ENCODE results near the gene BIN1.

Gene BIN1, protein sequence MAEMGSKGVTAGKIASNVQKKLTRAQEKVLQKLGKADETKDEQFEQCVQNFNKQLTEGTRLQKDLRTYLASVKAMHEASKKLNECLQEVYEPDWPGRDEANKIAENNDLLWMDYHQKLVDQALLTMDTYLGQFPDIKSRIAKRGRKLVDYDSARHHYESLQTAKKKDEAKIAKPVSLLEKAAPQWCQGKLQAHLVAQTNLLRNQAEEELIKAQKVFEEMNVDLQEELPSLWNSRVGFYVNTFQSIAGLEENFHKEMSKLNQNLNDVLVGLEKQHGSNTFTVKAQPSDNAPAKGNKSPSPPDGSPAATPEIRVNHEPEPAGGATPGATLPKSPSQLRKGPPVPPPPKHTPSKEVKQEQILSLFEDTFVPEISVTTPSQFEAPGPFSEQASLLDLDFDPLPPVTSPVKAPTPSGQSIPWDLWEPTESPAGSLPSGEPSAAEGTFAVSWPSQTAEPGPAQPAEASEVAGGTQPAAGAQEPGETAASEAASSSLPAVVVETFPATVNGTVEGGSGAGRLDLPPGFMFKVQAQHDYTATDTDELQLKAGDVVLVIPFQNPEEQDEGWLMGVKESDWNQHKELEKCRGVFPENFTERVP

DNA sequence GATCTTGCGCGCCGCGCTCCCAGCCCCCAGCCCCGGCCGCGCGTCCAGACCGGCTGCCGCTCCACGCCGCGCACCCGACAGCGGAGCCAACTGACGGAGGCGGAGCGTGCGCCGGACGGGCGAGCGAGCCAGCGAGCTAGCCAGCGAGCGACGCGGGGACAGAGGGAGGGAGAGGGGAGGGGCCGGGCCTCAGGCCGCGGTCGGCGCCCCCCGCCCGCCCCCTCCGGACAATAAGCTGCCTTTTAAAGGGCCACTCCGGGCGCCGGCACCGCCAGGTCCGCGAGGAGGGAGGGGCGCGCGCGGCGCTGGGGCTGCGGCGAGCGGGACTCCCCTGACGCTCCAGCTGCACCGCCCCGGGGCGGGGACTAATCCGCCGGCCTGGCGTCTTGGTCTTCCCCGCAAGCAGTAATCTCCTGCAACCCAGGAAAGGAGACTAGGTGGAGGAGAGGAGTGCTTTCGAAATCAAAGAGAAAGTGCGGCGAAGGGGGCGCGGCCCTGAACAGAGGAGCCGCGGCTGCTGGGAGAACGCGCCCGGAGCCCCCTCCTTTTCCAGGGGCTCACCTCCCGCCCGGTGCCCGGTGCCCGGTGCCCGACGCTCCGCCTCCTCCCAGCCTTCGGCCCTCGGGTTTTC, at the start of gene BIN1:
TSS of gene BIN1 (minus strand) at position 164 of the 631 bp plus-strand sequence. CDS start 211 bp downstream, outside the sequence.
- no peaks in the 10 kb centered on the region for H3K9me3 Mint-ChIP-seq
- H3K27me3 Mint-ChIP-seq = peaks cover 46% of the 10 kb centered on the region
- peak within 1 kb of the TSS; percentile 87 for H3K4me3 Mint-ChIP-seq
- H3K36me3 Mint-ChIP-seq (ENCODE audit: low read depth) = no peaks in the 10 kb centered on the region
- peak within 1 kb of the TSS; percentile 58 for H3K27ac Mint-ChIP-seq
- peaks cover 21% of the 10 kb centered on the region for H3K4me1 Mint-ChIP-seq (ENCODE audit: low read depth)
- intact Hi-C loops (cut with micrococcal nuclease) = loop anchor here (2.0 to 10.0 kb wide), 2 partner anchors 38 to 68 kb away; no protein-coding TSS in a partner anchor

DNA sequence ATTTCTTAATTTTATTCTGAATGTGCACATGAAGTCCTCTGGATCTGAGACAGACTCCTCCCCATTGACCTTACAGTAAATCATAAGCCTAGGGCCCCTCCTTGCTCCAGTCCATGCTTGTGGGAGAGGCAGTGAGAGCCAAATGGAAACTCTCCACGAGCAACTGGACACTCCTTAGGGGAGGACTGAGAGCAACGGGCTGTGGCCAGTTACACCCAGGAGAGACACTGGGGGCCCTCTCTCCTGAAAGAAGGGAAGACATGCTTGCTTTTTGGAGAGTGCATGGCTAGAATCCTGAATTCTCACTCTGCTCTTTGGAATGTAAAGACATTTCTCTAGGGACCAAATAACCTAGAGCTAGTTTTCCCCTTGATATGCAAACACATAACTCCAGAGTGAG, 49.0 kb upstream of the BIN1 start:
- Mint-ChIP-seq H3K27ac (no peak overlapping the region), H3K9me3 (no peaks in the 10 kb centered on the region), H3K4me1 (ENCODE audit: low read depth) (peaks cover 21% of the 10 kb centered on the region), H3K36me3 (ENCODE audit: low read depth) (no peaks in the 10 kb centered on the region), H3K27me3 (peaks cover 2% of the 10 kb centered on the region), H3K4me3 (no peak overlapping the region)
- intact Hi-C loops (cut with micrococcal nuclease) = no loop called here

DNA sequence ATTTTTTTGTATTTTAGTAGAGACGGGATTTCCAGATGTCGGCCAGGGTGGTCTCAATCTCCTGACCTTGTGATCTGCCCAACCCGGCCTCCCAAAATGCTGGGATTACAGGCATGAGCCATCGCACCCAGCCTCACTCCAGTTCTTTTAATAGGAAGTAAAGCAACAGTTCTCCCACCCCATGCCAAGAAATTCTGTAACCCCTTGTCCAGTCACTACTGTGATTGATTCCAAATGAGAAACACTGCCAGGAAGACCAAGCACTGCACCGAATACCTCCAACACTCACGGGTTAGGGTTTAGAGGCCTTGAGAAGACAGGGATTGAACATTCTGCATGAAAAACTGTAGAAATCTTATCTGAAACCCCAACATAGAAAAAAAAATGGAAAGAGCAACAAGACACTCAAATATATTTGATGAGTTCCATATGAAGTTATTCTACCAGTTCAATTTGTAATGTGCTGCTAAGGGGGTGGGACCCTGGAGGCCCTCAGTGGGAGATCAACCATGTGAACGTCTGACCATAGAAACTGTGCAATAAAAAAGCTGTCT, 48.2 kb upstream of the BIN1 start:
- H3K36me3 Mint-ChIP-seq (ENCODE audit: low read depth) = no peaks in the 10 kb centered on the region
- intact Hi-C loops (cut with micrococcal nuclease) = no loop called here
- H3K4me3 Mint-ChIP-seq = no peak overlapping the region
- peaks cover 21% of the 10 kb centered on the region for H3K4me1 Mint-ChIP-seq (ENCODE audit: low read depth)
- H3K9me3 Mint-ChIP-seq = no peaks in the 10 kb centered on the region
- peaks cover 2% of the 10 kb centered on the region for H3K27me3 Mint-ChIP-seq
- no peak overlapping the region for H3K27ac Mint-ChIP-seq

DNA sequence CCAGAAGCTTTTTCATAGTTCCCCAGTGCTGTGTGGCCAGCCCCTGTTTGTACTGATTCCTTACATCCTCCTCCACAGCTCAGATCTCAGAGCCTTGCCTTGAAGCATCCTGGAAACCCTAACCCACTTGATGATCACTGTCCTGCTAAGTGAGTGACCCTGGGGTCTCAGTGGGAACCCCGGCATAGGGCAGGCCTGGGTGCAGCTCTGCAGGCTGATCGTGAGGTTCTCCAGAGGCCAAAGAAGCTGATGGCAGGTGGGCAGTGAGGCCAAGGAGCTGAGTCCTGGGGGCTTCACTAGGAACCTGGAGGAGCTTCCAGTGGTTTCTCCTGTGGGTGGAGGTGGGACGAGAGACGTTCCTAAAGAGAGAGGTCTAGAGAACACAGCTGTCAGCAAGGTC, 47.4 kb upstream of the BIN1 start:
- no peaks in the 10 kb centered on the region for H3K9me3 Mint-ChIP-seq
- no peak overlapping the region for H3K4me3 Mint-ChIP-seq
- peaks cover 2% of the 10 kb centered on the region for H3K27me3 Mint-ChIP-seq
- no peak overlapping the region for H3K27ac Mint-ChIP-seq
- H3K4me1 Mint-ChIP-seq (ENCODE audit: low read depth) = peaks cover 21% of the 10 kb centered on the region
- H3K36me3 Mint-ChIP-seq (ENCODE audit: low read depth) = no peaks in the 10 kb centered on the region
- intact Hi-C loops (cut with micrococcal nuclease) = no loop called here

DNA sequence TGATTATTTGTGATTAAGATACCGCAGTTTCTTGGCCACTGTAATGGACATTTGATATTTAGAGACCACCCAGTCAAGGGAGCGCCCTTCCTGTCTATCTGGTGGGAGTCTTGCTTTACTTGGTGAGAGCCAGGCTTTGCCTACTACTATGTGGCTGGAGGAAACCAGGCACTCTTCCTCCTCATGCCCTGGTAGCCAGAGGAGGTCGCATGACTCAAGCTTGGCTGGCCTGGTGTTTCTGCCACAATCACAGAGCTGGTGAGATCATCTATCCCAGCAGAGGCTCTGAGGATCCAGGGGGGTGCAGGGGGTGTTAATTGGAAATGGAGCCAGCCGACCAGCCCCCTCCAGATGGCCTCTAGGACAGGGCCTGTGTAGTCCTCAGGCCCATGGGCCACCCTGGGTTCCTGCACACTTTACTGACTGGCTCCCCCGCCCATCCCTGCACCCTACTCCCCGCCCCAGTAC, 46.8 kb upstream of the BIN1 start:
- Mint-ChIP-seq H3K4me3 (no peak overlapping the region), H3K27ac (no peak overlapping the region), H3K27me3 (no peaks in the 10 kb centered on the region), H3K4me1 (ENCODE audit: low read depth) (peaks cover 14% of the 10 kb centered on the region), H3K9me3 (no peaks in the 10 kb centered on the region), H3K36me3 (ENCODE audit: low read depth) (no peaks in the 10 kb centered on the region)
- intact Hi-C loops (cut with micrococcal nuclease) = no loop called here

DNA sequence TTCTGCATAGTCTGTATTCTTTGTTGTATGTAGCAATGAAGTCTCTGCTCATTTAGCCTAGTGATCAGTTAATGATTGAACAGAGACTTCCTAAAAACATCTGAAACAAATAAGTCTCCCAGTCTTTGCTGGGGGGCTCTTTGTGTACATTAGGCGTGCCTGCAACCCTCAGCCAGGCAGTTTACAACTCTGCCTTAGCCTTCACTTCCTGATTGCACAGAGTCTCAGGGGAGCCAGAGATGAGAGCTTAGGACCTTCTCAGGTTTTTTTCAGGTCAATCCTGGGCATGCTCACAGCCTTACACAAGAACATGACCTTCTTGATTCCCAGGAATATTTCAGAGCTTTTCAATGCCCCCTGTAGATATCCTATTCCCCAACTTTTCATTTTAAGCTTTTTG, 44.0 kb upstream of the BIN1 start:
- Mint-ChIP-seq H3K4me3 (no peak overlapping the region), H3K27ac (no peak overlapping the region), H3K9me3 (no peaks in the 10 kb centered on the region), H3K36me3 (ENCODE audit: low read depth) (no peaks in the 10 kb centered on the region), H3K27me3 (peaks cover 1% of the 10 kb centered on the region), H3K4me1 (ENCODE audit: low read depth) (peaks cover 14% of the 10 kb centered on the region)
- intact Hi-C loops (cut with micrococcal nuclease) = no loop called here

DNA sequence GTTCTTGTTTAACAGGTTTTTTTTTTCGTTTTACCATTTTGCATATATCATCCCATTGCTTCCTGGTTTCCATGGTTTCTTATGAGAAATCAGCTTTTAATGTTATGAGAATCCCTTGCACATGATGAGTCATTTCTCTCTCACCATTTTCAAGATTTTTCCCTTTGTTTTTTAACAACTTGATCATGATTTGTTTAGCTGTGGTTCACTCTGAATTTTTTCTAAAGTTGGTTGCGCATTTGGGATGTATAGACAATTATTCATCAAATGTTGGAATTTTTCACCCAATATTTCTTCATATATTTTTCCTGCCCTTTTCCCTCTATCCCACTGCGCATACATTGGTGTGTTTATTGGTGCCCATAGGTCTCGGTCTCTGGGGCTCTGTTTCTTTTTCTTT, 42.4 kb upstream of the BIN1 start:
- peaks cover 1% of the 10 kb centered on the region for H3K27me3 Mint-ChIP-seq
- no peak overlapping the region for H3K27ac Mint-ChIP-seq
- H3K4me3 Mint-ChIP-seq = no peak overlapping the region
- H3K9me3 Mint-ChIP-seq = no peaks in the 10 kb centered on the region
- intact Hi-C loops (cut with micrococcal nuclease) = no loop called here
- peaks cover 24% of the 10 kb centered on the region for H3K4me1 Mint-ChIP-seq (ENCODE audit: low read depth)
- no peaks in the 10 kb centered on the region for H3K36me3 Mint-ChIP-seq (ENCODE audit: low read depth)

DNA sequence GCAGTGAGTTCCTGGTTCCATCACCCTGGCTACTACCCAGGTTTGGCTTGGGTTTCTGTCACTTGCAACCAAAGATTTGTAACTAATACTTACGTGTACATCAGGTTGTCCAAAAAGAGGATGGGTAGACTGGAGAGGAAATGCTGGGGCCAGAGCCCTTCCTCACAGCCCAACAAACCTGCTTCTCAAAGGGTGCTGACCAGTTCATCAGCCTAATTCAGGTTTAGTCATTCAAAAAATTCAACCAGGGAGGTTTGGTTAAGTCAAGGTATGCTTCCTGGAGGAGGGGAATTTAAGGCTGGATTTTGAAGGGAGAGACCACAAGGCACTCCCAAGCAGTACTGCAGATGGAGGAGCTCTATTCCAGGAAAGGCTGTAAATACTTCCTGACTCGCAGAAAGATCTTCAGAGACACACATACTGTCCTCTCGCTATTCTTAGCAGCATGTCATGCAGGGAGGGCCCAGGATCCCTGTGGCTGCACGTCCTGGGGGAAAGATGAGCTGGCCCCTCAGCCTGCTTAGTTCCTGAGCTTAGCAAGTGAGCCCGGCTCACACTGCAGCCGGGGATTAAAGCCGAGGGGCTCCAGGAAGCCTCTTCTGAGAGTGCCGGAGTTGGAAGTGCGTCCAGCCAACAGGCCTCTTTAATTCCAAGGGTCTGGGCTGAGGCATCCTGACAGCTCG, 40.0 kb upstream of the BIN1 start:
- H3K4me3 Mint-ChIP-seq = no peak overlapping the region
- intact Hi-C loops (cut with micrococcal nuclease) = no loop called here
- peaks cover 1% of the 10 kb centered on the region for H3K27me3 Mint-ChIP-seq
- H3K36me3 Mint-ChIP-seq (ENCODE audit: low read depth) = no peaks in the 10 kb centered on the region
- H3K27ac Mint-ChIP-seq = peak overlapping the region; percentile 37
- H3K9me3 Mint-ChIP-seq = no peaks in the 10 kb centered on the region
- peaks cover 42% of the 10 kb centered on the region for H3K4me1 Mint-ChIP-seq (ENCODE audit: low read depth)

DNA sequence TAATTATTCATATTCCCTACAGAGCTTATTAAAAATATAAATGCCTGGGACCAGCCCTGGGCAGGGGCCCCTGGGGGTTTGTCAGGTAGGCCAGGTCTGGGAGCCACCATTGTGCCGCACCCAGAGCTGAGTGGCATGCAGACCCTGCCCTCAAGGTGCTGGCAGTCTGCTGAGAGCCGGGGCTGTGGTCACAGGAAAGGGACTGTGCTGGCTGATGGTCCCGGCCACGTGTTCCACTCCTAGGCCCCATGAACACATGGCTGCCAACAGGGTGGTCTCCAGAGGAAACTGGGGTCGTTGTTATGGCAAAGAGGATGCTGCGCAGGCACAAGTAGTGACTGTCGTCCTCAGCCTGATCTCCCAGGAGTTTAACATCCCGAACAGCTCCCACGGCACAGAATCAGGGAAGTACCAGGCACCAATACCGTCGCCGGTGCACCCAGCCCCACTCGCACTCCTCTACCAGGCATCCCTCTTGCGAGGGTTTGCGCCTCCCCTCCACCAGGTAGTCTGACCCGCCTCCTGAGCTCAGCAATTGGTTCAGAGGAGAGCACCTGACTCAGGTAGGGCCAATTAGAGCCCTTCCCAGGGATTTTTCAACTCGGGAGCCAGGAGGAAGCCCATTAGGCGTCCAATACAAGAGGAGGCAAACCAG, 39.2 kb upstream of the BIN1 start:
- Mint-ChIP-seq H3K9me3 (no peaks in the 10 kb centered on the region), H3K27ac (peak overlapping the region; percentile 74), H3K4me1 (ENCODE audit: low read depth) (peaks cover 42% of the 10 kb centered on the region), H3K27me3 (peaks cover 5% of the 10 kb centered on the region), H3K36me3 (ENCODE audit: low read depth) (no peaks in the 10 kb centered on the region), H3K4me3 (no peak overlapping the region)
- intact Hi-C loops (cut with micrococcal nuclease) = no loop called here

DNA sequence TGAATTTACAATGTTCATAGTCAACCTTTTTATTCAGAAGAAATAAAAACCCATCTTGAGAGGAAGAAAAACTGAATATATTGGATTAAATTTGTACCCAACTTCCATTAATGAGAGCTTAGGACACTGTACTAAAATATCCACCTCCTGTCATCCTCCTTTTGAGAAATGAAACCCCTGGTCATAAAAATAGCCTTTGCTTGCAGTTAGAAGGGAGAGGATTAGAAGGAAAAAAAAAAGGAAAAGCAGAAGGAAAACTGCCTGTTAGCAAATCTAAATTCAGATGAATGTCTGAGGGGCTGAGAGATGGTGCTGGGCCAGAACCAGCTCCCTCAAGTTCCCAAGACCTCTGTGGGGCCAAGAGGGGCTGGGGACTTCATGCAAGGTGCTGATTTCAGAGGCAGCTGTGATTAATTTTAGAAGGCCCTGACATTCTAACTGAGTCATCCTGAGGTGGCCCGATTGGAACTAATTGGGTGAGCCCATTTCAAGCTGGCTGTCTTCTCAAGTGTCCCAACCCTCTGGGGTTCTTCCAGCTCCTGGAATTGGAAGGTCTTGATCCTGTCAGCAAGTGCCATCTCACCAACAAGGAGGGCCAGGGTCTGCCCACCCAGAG, 38.4 kb upstream of the BIN1 start:
- Mint-ChIP-seq H3K27me3 (peaks cover 13% of the 10 kb centered on the region), H3K4me3 (no peak overlapping the region), H3K27ac (peak overlapping the region; percentile 74), H3K4me1 (ENCODE audit: low read depth) (peaks cover 47% of the 10 kb centered on the region), H3K9me3 (no peaks in the 10 kb centered on the region), H3K36me3 (ENCODE audit: low read depth) (no peaks in the 10 kb centered on the region)
- intact Hi-C loops (cut with micrococcal nuclease) = no loop called here

DNA sequence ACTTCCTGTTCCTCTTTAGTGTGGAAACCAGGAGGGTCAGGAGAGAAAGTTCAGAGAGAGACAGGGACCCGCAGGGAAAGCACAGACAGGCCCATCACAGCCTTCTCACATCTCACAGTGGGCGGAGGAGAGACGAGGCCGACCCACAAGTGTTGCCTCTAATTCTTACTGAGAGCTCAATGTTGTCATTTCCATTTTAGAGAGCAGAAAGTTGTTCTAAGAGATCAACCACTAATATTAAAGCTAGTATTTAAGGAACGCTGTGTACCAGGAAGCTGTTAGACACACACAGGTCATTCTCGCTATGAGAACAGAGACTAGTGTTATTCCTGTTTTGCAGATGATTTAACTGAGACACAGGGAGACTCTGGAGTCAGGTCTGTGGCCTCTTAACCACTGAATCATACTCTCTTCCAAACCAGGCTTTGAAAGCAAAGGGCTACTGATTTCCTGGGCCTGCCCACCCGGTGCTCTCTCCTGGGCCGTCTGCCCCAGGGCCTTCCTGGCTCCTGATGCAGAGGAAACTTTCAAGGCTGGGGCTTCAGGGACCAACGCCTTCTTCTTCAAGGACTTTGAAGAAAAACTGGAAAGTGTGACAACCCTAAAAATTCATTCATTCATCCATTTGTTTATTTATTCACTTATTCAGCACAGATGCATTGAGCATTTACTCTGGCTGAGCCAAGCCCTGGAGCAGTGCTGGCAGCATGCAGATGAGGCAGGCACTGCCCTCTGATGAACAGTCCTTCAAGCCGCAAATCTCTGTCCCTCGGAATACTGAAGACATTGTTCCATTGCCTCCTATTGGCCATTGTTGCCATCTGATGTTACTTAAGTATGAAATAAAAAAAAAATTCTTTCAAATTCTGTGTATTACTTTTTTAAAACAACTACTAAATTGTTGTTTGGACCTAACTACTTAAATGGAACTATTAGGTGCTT, 37.2 kb upstream of the BIN1 start:
- peaks cover 24% of the 10 kb centered on the region for H3K27me3 Mint-ChIP-seq
- no peaks in the 10 kb centered on the region for H3K9me3 Mint-ChIP-seq
- H3K4me3 Mint-ChIP-seq = no peak overlapping the region
- peak overlapping the region; percentile 71 for H3K27ac Mint-ChIP-seq
- no peaks in the 10 kb centered on the region for H3K36me3 Mint-ChIP-seq (ENCODE audit: low read depth)
- peaks cover 58% of the 10 kb centered on the region for H3K4me1 Mint-ChIP-seq (ENCODE audit: low read depth)
- intact Hi-C loops (cut with micrococcal nuclease) = no loop called here
